SW 1271 (cell line): ENCODE results near the gene WNT1.
A peak's percentile ranks its signal among the peaks of the same experiment; 100 is the strongest.

Experiments
- DNase-seq, 2 experiments: peaks; one replicate each; lab custom pipeline; 2025; lab: John Stamatoyannopoulos, UW

The WNT1 gene

GRCh38 chr12:49000346-49000745, 22.2 kb downstream of the WNT1 start:
- DNase-seq: no peak

- no peak for DNase-seq
Observed at GRCh38 chr12:49008943-49009342, 30.8 kb downstream of the WNT1 start.

- no peak for DNase-seq
Observed at GRCh38 chr12:49010092-49010668, 32.1 kb downstream of the WNT1 start.

- DNase-seq: no peak
Observed at GRCh38 chr12:49012739-49013138, 34.6 kb downstream of the WNT1 start.

- no peak for DNase-seq
Observed at GRCh38 chr12:49013428-49013827, 35.3 kb downstream of the WNT1 start.

GRCh38 chr12:49014547-49014946, 36.4 kb downstream of the WNT1 start:
- DNase-seq: no peak

- DNase-seq: no peak
Observed at GRCh38 chr12:49015196-49015595, 37.1 kb downstream of the WNT1 start.

GRCh38 chr12:49017891-49018260, 39.8 kb downstream of the WNT1 start:
- DNase-seq: no peak

- peak; percentile 92 to 94 for DNase-seq
Observed at GRCh38 chr12:49018261-49019119, 40.4 kb downstream of the WNT1 start, which contains the start of gene PRKAG1. TSS of gene PRKAG1 (minus strand) at chr12:49018776. CDS start at chr12:49018740, 36 bp downstream.

GRCh38 chr12:49019120-49019430, 41.0 kb downstream of the WNT1 start:
- DNase-seq: no peak

GRCh38 chr12:49019443-49020324, 41.6 kb downstream of the WNT1 start:
- peak; percentile 29 to 32 for DNase-seq

GRCh38 chr12:49020441-49020840, 42.3 kb downstream of the WNT1 start:
- no peak for DNase-seq

GRCh38 chr12:49021292-49021915, 43.3 kb downstream of the WNT1 start:
- DNase-seq: no peak

GRCh38 chr12:49022558-49023178, 44.5 kb downstream of the WNT1 start:
- DNase-seq: no peak

- no peak for DNase-seq
Observed at GRCh38 chr12:49023812-49024211, 45.7 kb downstream of the WNT1 start.

- no peak for DNase-seq
Observed at GRCh38 chr12:49024543-49024942, 46.4 kb downstream of the WNT1 start.

- DNase-seq: no peak
Observed at GRCh38 chr12:49025463-49025862, 47.3 kb downstream of the WNT1 start.

- DNase-seq: no peak
Observed at GRCh38 chr12:49026101-49026500, 48.0 kb downstream of the WNT1 start.

- no peak for DNase-seq
Observed at GRCh38 chr12:49026678-49027480, 48.8 kb downstream of the WNT1 start.

GRCh38 chr12:49027846-49028555, 49.9 kb downstream of the WNT1 start:
- no peak for DNase-seq
